Fibroblast of gingiva (primary cell): ENCODE data around the gene ZNF880.
"Not testable (repeated sequence)": the region's sequence is repeated elsewhere in the genome, so short reads cannot be mapped to it uniquely, and the experiment has no call there.

Experiments
- DNase-seq: peaks from one replicate; pipeline ENCODE4 v3.0.0-alpha.2; 2011; ENCODE audit warnings: low read depth

Gene ZNF880

DNA sequence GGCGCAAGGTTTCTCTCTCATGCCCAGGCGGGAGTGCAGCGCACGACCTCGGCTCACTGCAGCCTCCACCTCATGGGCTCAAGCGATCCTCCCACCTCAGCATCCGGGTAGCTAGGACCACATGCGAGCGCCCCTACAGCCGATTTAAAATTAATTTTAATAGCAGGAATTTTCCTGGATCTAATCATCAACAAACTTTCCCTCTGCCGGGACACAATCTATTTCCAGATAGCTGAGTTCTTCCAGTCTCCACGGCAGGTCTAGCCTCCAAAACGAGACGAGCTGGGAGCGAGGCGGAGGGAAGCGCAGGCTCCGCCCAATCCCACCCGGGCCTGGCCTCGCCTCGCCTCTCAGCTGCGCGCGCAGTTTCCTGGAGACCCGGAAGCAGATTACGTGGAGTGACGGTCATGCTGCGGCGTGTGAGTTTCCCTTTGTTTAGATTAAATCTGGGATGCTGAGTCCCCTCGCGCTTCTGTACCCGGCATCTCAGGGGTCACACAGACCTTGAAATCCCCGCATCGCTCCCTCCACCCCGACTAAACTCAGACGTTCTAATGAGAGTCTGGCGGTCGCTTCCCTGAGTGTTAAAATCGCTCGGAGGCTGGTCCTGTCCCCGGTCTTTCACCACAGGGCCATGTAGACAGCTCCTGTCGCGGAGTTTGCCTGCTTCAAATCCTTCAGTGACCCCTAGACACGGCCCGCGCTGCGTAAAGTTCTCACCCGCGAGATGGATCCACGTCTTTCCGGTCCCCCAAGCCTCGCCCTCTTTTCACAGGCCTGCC lies at the start of gene ZNF880:
ZNF880 (plus strand) TSS at position 365 of the 782 bp plus-strand sequence; CDS start at position 408, 43 bp downstream.
- DNase-seq: peak; percentile 91

DNA sequence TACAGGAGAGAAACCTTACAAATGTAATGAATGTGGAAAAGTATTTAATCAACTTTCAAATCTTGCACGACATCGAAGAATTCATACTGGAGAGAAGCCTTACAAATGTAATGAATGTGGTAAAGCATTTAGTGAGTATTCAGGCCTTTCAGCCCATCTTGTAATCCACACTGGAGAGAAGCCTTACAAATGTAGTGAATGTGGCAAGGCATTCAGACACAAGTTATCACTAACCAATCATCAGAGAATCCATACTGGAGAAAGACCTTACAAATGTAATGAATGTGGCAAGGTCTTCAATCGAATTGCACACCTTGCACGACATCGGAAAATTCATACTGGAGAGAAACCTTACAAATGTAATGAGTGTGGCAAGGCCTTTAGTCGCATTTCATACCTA lies 47.3 kb upstream of the ZNF880 start:
- DNase-seq: no peak

DNA sequence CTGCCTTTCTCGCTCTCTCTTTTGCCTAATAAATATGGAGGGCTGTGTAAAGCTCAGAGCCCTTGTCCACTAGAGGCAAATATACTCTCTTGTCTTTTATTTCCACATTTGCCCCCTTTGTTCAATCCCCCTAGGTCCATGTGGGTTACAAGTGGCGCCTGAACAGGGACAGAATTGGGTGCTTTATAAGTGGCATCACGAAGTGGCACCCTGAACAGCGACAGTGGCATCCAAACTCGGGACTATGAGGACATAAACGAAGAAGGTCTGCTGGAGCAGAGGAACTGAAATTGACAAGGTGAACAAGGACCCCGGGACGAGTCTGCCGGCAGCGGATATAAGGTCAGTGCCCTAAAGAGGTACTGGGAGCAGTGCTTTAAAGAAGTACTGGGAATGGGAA lies 38.0 kb upstream of the ZNF880 start:
- no peak for DNase-seq

DNA sequence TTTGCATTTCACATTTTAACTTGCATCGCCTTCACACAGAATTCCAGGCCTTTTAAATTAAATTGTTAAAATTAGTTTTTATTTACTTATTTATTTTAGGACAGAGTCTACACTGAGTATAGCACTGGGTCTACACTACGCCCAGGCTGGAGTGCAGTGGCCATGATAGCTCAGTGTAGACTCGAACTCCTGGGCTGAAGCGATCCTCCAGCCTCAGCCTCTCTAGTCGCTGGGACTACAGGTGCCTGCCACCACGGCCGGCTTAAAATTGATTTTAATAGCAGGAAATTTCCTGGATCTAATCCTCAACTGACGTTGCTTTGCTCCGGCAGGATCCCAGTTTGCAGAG lies 34.0 kb upstream of the ZNF880 start:
- no peak for DNase-seq

DNA sequence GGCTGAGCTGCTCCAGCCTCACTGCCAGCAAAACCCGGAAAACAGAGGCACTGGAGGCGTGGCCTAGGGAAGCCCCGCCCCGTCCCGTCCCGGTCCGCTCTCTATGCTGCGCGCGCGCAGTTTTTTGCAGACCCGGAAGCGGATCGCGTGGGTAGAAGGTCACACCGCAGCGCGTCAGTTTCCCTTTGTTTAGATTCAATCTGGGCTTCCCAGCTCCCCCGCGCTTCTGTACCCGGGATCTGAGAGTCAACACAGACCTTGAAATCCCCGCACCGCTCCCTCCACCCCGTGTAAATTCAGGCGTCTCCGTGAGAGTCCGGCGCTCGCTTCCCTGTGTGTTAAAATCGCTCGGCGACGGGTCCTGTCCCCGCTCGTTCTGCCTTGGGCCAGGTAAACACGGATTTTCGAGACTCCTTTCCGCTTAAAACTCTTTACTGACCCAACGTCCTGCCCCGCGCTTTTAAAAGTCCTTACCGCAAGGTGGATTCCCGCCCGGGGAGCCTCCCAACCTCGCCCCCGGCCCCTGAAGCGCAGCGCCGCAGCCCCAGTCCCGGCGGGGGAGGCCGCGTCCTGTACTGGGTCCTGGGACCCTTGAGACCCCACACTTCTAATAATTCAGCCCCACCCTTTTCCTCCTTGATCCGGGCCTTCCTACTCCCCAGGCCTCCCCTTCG lies 33.5 kb upstream of the ZNF880 start, which contains the start of gene ZNF610:
ZNF610 (plus strand) TSS at position 127 of the 674 bp plus-strand sequence. CDS start 12,930 bp downstream, outside the sequence.
- DNase-seq: peak; percentile 79

DNA sequence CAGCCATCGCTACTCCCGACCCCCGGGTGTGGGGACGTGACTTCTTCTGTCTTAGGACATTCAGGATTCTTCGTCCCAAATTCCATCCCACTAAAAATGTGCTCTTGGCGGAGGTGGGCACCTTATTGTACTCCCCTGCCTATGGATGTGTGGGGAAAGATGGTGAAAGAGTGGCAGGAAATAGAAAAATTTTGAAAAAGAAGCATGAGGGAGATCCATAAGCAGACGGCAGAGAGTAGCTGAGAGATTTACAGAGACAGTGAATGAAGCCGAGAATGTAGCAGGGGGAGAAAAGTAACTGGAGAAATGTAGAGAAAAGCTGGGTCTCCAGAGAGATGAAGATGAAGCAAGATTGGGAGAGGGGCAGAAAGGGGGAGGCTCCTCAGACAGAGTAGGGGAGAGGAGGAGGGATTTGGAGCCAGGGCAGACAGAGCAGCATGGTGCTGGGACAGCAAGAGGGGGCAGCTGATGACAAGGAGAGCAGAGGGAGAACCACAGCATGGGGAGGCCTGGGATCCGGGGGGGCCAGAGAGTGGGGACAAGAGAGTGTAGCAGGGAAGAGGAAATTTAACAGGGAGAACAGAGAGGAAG lies 32.8 kb upstream of the ZNF880 start:
- peak; percentile 3 for DNase-seq

DNA sequence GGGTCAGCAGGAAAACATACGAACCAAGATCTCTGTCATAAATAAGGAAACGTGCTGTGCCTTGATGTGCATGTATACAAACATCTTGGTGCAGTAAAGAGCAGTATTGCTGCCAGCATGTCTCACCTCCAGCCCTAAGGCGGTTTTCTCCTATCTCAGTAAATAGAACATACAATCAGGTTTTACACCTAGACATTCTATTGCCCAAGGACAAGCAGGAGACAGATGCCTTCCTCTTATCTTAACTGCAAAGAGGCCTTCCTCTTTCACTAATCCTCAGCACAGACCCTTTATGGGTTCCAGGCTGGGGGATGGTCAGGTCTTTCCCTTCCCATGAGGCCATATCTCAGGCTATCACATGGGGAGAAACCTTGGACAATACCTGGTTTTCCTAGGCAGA lies 30.7 kb upstream of the ZNF880 start:
- DNase-seq: not testable (repeated sequence)

DNA sequence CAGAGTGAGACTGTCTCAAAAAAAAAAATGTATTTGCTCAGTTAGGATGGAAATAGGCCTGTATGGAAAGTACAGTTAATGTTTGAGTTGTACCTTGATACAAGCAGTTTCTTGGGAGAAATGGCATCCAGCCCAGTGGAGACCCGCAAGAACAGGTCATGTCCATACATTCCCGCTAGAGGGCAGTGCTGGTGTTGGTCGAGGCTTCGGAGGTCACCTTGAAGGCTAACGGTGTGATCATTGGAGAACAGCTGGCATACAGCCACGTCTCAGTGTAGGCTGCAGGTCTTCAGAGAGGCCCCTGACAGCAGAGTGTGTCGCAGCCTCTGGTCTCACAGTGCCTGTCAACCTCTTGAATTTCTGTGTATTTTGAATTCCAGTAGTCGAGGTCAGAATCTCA lies 26.2 kb upstream of the ZNF880 start:
- no peak for DNase-seq

DNA sequence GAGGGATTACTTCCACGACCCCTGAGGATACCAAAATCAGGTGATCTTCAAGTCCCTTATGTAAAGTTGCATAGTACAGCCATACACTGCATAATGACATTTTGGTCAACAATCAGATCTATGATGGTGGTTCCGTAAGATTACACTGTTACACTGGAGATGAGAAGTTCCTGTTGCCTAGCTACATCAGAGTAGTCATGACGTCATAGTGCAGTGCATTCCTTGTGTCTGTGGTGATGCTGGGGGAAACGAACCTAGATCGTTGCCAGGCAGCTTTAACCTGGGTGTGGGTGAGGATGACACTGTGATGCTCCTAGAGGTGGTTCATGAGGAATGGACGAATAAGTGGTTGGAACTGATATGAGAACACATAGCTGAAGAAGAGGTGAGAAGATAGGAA lies 24.6 kb upstream of the ZNF880 start:
- DNase-seq: no peak

DNA sequence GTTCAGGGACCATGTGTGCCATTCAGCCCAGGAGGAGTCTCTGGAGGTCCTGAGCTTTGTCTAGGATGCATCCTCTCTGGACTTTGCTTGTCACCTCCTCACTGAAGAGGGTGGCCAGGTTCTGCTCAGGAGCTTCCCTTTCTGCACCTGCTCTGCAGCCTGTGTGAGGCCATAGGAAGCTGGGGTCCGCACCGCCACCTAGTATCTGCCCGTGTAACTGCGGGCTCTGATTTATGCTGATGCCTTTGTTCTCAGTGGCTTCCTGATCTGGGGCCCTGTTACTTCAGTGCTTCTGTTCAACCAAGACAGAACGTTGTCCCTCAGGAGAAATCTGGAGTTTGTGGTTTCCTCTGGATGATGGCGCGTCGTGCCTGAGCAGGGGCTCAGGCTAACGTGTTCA lies 18.2 kb upstream of the ZNF880 start:
- no peak for DNase-seq

DNA sequence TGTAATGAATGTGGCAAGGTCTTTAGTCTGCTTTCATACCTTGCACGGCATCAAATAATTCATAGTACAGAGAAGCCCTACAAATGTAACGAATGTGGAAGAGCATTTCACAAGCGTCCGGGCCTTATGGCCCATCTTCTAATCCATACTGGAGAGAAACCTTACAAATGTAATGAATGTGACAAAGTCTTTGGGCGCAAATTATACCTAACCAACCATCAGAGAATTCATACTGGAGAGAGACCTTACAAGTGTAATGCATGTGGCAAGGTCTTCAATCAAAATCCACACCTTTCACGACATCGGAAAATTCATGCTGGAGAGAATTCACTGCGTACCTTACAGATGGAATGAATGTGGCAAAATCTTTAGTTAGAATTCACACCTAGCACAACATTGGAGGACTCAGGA lies 3.3 kb upstream of the ZNF880 start:
- no peak for DNase-seq

DNA sequence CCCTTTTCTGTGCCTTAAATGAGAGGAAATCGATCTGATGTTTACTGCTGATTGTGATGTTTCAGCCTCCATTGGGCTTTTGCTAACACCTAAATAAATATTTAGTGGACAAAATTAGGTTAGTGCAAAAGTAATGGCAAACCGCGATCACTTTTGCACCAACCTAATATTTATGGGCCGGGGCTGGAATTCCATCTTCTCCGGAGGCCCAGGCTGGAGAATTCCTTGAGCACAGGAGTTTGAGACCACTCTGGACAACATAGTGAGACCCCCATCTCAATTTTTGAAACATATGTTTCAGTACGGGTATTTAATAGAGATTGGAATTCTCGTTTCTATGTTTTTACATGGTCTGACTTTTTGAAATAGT lies 603 bp downstream of the ZNF880 start:
- no peak for DNase-seq

DNA sequence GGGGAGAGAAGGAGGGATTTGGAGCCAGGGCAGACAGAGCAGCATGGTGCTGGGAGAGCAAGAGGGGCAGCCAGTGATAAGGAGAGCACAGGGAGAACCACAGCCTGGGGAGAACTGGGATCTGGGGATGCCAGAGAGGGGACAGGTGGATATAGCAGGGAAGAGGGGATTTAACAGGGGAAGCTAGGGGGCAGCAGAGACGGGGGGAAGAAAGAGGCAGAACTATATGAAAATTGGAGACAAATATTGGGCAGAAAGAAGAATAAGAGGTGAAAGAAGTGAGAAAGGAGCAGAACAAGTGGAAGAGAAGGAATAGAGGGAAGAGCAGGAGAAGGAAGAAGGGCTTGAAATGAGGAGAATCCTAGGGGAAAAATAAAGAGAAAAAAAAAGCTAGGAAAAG lies 21.4 kb downstream of the ZNF880 start:
- no peak for DNase-seq

DNA sequence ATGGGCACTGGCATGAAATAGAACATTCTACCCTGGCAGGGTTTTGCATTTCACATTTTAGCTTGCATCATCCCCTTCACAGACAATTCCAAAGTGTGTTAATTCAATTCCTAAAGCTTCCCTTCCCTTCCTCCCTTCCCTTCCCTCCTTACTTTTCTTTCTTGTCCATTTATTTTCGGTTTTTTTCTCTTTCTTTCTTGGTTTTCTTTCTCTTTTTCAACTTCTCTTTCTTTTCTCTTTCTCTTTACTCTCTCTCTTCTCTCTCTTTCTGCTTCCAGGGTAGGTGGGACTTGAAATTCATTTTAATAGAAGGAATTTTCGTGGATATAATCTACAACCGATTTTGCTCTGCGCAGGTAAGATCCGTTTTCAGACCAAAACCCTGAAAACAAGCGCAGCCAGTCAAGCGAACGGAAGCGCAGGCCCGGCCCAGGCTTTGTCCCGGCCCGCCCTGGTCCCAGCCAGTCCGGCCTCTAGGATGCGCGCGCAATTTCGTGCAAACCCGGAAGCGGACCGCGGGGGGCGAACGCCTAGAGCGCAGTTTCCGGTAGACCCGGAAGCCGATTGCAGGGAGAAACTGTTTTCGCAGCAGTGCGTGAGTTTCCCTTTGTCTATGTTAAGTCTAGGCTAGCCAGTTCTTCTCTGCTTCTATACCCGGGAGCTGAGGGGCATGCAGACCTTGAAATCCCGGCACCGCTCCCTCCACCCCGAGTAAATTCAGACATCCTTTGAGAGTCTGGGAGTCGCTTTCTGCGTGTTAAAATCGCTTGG lies 27.8 kb downstream of the ZNF880 start, which contains the start of gene ZNF528:
ZNF528 (plus strand) TSS at position 540 of the 771 bp plus-strand sequence. CDS start 4,165 bp downstream, outside the sequence.
- peak; percentile 94 for DNase-seq

DNA sequence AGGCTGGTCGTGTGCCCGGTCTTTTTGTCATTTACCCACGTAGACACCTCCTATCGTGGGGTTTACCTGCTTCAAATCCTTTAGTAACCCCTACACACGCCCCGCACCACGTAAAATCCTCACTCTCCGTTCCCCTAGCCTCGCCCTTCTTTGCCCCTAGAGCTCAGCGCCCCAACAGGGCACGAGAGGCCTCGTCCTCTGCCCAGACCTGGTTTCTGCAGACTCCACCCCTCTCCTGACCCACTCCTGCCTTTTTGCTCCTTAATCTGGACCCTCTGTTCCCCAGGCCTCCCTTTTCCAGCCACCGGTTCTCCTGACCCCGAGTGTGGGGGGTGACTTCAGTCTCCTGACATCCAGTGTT lies 28.3 kb downstream of the ZNF880 start:
- no peak for DNase-seq

DNA sequence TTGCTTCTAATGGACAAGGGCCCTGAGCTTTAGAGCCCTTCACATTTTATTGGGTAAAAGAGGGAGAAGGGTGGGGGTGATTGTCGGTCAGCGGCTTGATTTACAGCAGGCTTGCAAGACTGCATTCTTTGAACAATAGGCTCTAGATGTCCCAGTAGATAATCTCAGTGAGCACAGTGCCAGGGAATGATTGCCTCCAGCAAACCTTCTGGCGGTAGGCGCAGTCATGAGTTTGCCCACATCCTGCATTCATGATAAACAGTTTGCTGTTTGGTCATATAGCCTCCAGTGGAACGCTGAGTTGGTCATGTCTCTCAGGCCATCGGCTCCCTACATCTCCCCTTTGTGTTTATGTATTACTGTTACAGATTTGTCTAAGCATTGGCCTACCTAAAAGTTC lies 40.6 kb downstream of the ZNF880 start:
- no peak for DNase-seq

DNA sequence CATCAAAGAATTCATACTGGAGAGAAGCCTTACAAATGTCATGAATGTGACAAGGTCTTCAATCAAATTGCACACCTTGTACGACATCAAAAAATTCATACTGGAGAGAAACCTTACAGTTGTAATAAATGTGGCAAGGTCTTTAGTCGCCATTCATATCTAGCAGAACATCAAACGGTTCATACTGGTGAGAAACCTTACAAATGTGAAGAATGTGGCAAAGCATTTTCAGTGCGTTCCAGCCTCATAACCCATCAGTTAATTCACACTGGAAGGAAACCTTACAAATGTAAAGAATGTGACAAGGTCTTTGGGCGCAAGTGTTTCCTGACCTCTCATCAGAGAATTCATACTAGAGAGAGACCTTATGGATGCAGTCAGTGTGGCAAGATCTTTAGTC lies 46.0 kb downstream of the ZNF880 start:
- DNase-seq: no peak

DNA sequence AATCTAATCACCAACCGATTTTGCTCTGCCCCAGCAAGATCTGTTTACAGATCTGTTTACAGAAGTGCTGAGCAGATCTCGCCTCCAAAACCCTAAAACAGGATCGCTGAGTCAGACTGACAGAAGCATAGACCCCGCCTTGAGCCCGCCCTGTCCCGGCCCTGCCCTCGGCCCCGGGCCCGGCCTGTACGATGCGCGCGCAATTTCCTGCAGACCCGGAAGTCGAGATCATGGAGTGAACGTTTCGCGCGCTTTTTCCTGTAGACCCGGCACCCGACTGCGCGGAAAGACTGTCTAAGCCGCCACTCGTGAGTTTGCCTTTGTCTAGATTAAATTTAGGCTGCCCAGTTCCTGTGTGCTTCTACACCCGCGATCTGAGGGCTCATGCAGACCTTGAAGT lies 59.2 kb downstream of the ZNF880 start, which contains the start of gene ZNF534:
ZNF534 (plus strand) TSS at position 212 of the 400 bp plus-strand sequence. CDS start 2,327 bp downstream, outside the sequence.
- no peak for DNase-seq
